HG02938 (cell line): ENCODE results near the gene HEMK1.

ENCODE experiments used
- ATAC-seq: cut with Tn5 transposase; IDR thresholded peaks from one replicate; pipeline ENCODE4 v1.9.1; 2021; ENCODE audit warnings: mild to moderate bottlenecking, moderate library complexity; ENCODE audit not compliant: unreplicated experiment

The HEMK1 gene

DNA sequence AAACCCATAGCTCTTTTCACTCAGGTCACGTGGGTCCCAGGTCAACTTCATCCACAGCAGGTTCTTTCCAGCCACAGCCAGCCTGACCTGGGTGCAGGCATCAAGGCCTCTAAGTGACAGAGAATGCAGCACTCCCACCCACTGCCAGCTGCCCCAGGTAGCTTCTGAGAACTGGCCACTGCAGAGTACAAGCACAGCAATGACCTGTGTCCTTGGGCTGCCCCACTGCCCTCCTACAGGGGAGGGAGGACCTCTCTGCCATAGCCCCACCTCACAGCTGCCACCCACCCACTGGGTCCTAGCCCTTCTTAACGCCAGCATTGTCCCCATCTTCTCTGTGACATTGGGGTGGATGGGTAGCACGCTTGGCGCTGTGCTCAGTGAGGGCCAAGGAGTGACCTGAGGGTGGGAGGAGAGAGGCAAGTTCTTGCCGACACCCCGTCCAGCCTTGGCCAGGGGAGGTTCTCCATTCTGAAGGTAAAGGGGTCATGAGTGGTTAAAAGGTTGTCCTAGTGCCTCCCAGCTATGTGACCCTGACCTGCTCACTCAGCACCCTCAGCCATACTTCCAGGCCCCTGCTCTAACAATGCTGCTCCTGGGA is 29.9 kb downstream of the HEMK1 start:
- ATAC-seq, result no peak

DNA sequence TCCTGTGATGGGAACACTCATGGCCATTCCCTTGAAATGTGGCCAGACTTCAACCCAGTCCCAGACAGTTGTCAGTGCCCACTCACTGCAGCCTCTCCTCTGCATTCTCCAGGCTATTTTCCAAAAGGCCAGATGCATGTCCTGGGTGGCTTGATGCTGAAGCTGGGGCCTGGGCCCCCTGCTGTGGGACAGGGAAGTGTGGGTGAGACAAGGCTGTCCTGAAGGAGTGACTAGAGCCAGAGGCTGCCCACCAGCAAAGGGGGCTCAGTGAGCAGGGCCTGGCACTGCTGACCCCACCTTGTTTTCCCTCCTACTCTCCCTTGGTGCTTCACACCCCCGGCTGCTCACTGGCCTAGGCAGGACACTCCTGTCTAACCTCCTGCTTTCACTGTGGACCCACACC is 30.4 kb downstream of the HEMK1 start:
- no peak for ATAC-seq

GRCh38 chr3:50600141-50600753 is 30.9 kb downstream of the HEMK1 start:
- no peak for ATAC-seq

DNA sequence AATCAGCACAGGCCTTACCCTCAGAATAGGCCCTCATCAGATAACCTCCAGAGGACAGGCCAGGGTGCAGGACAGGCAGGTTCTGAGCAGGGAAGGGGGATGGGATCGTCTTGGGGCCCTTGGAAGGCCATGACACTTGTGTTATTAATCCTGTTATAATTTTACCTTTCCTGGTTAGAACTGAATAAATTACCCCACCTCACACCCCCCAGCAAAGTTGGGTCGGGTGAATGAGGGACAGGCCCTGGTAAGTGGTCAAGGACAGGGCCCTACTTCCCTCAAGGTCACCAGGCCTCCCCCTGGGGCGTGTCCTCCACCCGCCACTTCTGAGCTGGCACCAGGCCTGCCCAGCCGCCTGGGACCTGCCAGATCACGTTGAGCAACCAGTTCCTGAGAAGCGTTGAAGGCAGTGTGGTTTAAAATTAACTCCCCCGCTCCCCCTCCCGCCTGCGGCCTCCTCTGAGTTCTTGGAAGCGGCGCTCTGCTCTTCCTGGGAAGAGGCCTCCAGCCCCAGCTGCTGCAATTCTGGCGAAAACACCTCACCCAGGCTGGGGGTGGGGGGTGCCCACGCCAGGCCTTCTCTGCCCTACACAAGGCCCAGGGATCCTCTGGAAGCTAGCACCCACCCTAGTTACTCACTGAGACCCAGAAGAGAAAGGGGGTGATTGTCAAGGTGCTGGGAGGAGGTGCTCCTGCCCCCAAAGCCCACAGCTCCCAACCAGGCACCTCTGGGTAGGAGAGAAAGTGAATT is 31.7 kb downstream of the HEMK1 start:
- ATAC-seq, result no peak

DNA sequence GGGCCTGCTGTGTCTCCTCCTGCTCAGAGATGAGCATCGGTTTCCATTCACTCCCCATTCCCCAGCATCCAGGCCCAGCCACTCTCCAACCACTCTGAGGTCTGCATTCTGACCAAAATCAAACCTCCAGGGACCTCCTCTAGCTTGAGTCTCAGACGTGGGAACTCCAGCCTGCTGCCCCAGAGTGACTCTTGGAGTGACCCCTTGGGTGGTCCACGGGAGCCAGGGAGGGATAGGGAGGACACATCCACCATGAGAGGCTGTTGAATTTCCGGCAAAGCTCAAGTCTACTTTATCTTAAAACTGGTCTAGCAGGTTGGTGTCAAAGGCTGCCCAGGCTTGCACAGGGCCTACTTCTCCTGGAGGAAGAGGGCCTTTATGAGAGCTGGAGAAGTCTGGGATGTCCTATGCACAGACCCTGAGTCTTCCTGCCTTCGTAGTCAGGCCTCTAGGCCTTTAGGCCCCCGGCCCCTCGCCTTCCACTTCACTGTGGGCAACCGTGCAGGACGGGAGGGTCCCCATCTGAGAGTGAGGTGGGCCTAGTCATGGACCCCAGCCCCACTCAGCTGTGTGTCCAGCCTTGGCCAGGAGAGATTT is 33.4 kb downstream of the HEMK1 start:
- no peak for ATAC-seq

DNA sequence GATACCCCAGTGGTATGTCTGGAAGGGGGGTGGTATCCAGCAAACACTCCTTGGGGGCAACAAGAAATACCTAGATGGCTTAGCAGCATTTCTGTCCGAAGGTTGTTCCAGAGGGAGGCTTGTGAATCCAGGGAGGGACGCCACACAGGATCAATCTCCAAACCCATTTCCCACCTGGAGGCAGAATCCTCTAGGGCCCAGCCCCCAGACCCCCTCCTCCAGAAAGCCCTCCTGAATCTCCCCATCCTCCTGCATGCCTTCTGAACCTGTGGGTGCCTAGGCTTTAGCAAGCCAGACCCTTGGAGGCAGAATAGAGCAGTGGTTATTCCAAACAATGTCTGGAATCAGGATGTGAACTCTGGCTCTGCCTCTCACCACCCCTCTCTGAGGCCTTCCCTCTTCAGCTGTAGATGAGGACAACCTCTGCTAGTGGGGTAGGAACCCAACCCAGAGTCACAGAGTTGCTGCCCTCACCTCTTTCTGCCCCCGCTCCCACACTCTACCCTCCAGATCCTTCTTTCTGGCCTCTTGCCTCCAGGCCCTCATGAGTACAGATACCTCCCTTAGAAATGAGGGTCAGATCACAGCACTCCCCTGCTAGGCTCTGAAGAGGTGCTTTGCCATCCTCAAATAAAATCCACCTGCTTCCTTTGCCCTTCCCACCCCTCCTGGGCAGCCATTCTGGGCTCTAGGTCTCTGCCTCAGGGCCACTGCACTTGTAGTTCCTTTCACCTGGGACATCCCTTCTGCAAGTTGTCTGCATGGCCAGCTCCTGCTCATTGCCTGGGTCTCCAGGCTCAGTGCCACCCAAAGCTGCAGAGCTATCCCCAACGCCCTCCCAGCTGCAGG is 34.2 kb downstream of the HEMK1 start:
- no peak for ATAC-seq

DNA sequence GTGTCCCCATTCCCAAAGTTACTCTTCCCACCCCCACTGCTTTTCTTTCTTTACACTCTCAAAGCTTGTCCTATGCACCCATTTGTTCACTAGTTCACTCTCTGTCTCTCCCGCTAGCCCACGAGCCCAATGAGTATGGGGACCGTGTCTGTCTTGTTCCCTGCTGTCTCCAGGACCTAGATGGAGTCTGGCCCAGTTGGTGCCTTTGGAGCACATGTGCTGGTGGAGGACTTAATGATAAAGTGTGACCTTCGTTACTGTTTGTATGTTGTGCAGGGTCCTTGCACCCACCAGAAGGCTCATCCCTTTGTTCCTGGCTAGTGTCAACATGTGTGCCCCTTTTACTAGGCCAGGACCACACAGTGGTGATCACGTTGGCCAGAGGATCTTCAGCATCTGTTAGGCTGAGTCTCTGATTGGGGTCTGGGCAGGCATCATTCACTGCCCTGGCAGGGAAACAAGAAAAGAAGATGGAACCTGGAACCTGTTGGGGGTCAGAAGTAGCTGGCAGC is 34.8 kb downstream of the HEMK1 start:
- no peak for ATAC-seq

GRCh38 chr3:50604628-50605588 is 35.6 kb downstream of the HEMK1 start:
- no peak for ATAC-seq

DNA sequence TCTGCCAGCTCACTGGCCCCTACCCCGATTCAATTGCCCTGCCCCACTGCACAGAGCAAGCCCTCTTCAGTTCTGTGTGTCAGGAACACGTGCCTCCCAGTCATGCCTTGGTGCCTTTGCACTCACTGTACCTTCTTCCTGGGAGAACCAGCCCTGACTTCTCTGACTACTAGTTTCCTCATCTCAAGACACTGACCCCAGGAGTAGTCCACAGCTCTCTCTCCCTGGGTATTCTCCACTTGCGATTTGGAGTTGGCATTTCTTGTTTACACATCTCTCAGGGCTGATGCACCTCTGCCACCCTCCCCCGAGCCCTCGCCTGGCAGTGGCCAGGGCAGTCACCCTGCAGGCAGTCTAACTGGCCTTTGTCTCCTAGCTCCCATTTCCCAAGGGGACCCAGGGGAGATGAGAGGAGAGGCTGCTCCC is 36.6 kb downstream of the HEMK1 start:
- no peak for ATAC-seq

- ATAC-seq, result no peak
These were observed 37.3 kb downstream of the HEMK1 start for GRCh38 chr3:50606596-50606995.

DNA sequence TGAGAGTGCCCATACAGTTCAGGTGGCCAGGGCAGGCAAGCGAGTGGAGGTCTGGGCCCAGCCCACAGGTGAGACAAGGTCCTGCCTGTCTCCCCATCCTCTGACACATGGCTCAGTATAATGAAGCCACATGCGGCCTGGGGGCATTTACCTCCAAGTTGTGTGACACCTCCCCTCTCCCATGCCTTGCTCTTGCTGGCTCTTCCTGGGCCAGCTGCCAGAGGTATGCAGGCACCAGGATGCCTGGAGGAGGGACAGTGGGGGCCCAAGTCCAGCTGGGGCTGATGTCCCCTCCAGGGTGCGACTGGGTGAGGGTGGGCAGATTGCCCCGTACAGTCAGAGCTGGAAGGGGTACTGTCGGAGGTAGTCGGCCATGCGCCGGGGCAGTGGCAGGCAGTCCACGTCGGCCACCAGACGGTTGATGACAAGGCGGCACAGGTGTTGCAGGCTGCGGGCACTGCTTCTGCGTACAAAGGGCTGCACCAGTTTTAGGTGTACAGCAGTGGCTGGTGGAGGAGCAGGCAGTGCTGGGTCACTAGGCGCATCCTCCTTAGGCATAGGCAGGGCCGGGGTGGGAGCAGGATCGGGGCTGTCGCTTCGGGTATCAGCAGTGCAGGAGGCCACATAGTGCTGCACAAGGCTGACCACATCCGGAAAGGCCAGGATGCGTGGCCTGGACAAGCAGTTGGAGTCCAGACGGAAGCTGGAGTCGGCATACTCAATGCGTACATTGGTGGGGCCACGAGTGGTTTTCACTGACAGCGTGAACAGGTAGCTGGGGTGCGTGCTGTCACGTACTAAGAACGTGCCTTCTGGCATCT is 38.2 kb downstream of the HEMK1 start:
- ATAC-seq, result no peak

- ATAC-seq, result no peak
These were observed 39.0 kb downstream of the HEMK1 start for GRCh38 chr3:50608278-50608677.

GRCh38 chr3:50609071-50609762 is 39.9 kb downstream of the HEMK1 start:
- no peak for ATAC-seq

- ATAC-seq, result no peak
These were observed 40.4 kb downstream of the HEMK1 start for GRCh38 chr3:50609763-50610085.

DNA sequence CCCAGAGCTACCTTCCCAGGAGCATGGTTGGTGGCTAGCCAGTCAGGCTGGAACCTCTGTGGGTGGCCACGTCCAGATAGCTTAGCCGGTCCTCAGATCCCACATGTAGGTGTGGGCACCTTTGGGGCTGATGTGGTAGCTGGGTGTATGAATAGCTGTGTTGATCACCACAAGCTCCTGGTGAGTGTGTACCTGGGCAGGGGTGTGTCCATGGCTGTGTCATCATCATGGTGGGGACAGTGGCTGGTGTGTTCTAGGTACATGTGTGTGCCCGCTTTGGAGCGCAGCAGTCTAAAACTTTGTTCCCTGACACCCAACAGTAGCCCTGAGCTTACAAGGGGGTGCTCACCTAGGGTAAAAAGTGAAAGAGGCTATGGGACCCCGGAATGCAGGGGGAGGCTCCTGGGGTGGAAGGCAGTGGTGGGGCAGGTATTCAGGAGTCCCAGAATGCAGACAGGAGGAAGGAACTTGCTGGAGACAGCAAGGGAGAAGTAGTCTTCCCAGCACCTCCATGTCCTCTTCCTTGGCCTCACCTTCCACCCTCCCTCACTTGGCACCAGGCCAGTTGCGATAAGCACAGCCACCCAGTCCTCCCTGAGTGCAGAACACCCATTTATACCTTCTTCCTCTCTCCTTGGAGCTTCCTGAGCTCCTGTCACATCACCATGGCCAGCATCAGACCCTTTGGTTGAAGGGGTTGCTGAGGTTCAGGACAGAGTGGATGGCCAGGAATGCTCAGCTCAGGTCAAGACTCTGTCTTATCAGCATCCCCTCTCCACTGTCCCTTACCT is 41.1 kb downstream of the HEMK1 start:
- ATAC-seq, result no peak

DNA sequence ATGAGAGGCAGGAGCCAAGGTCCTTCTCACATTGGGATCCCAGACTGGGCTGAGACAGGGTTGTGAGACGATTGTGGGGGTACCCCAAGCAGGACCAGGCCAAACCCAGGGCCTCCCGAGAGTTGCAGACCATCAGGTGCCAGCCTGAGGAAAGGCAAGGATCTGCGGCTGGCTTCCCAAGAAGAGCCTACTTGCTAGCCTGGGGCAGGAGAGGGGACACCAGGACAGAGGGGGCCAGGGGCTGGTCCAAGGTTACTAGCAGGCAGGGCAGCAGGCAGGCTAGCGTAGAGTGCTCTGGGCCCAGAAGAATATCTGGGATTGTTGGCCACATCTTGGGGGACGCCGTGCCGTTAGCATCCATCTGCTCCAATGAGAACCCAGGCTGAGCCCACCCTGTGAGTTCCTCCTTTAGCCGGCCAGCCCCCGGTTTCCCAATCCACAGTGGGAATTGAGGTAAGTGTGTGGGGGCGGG is 41.7 kb downstream of the HEMK1 start:
- no peak for ATAC-seq

GRCh38 chr3:50611464-50612233 is 42.3 kb downstream of the HEMK1 start, which contains the start of gene CISH:
TSS of gene CISH (minus strand) at chr3:50611774. CDS start at chr3:50611650, 124 bp downstream.
- ATAC-seq, result peak; percentile 54
